ENCODE measurements around the gene MRPS22. TPM values are rescaled to one million over a fixed set of nuclear protein-coding genes. Genes with fewer than 3 reads are reported as not detected.

Gene MRPS22
- total and polyA plus RNA-seq, 2 of the 13 experiments (the other 11 are each of a cell fraction or from before 2014, with no cell fraction given): 52.7 to 113 TPM

GRCh38 chr3:139299261-139300132 is 44.3 kb upstream of the MRPS22 start:
- Histone ChIP-seq H3K27me3 (ENCODE audit: control insufficient read depth in 1 of 2, insufficient read depth in 2 of 2, low read length in 2 of 2) (no peaks in the 10 kb centered on the region; a peak in 1 of 5 replicates), H3K9ac (ENCODE audit: insufficient read depth, low read depth, low read length) (no peak overlapping the region), H3K36me3 (replicated peaks in 1 of 2; ENCODE audit: control insufficient read depth in 1 of 2, insufficient read depth in 2 of 2, low read length in 2 of 2) (no peaks in the 10 kb centered on the region), H3K79me2 (ENCODE audit: insufficient read depth, low read length) (no peaks in the 10 kb centered on the region), H3K27ac (ENCODE audit: extremely low read length, insufficient read depth, low read length) (no peak overlapping the region), H3K9me3 (ENCODE audit: low read length) (no peaks in the 10 kb centered on the region), H2AFZ (ENCODE audit: low read length) (no peak overlapping the region), H3K4me2 (ENCODE audit: low read depth, low read length) (peak overlapping the region; percentile 49), H4K20me1 (ENCODE audit: insufficient read depth, low read length) (no peaks in the 10 kb centered on the region), H3K4me1 (ENCODE audit: insufficient read depth, low read length) (peaks cover 42% of the 10 kb centered on the region), H3K4me3 (replicated peaks in 1 of 3; ENCODE audit: insufficient read depth in 1 of 3, low read depth in 2 of 3, low read length in 3 of 3) (no peak overlapping the region)
- ChIA-PET POLR2A (no interaction called here), CTCF (ENCODE audit: low intra/inter-chr PET ratio, low total read pairs) (no interaction called here)
- FAIRE-seq: peak; percentile 46
- WGBS (ENCODE audit: low lambda C conversion rate): 32% methylated on average over 8 of the region's 14 CpGs
- intact Hi-C loops (cut with micrococcal nuclease; ENCODE audit: unreplicated experiment) (no loop called here), in situ Hi-C loops (cut with HindIII; ENCODE audit: extremely low pct_ligation_motif_present, low pct_unique_long_range_greater_than_20kb) (no loop called here)
- ATAC-seq: peak; percentile 84
- peak; percentile 88 for DNase-seq (ENCODE audit: low spot score)
- no TSS peak for BruUV-seq (replicated peaks)
- TF ChIP-seq GMEB1 (CRISPR knock-in tag; IDR thresholded peaks at IDR 0.05; ENCODE audit: borderline replicate concordance) (no peak), ZNF383 (CRISPR knock-in tag; IDR thresholded peaks at IDR 0.05; ENCODE audit: borderline replicate concordance) (no peak), HCFC1 (IDR thresholded peaks at IDR 0.05; ENCODE audit: low read depth, low read length) (no peak), ZNF317 (CRISPR knock-in tag; IDR thresholded peaks at IDR 0.05) (0 out of 2 replicates have a peak, but pooled peaks have one; percentile 37), CENPBD1 (CRISPR knock-in tag; IDR thresholded peaks at IDR 0.05; ENCODE audit: borderline replicate concordance, low read depth) (no peak), ZEB1 (IDR thresholded peaks at IDR 0.05; ENCODE audit: insufficient replicate concordance, low read depth) (no peak), NR3C1 (CRISPR knock-in tag; IDR thresholded peaks at IDR 0.05) (no peak), ZNF296 (CRISPR knock-in tag; conservative IDR thresholded peaks at IDR 0.05) (no peak), ZNF883 (CRISPR knock-in tag; IDR thresholded peaks at IDR 0.05; ENCODE audit: not compliant biosample characterization) (no peak), TGIF2 (CRISPR knock-in tag; IDR thresholded peaks at IDR 0.05) (no peak), ZNF350 (CRISPR knock-in tag; IDR thresholded peaks at IDR 0.05; ENCODE audit: borderline replicate concordance, low read depth) (no peak), RFX1 (IDR thresholded peaks at IDR 0.05) (no peak)
- TF ChIP-seq, protein P1, sequence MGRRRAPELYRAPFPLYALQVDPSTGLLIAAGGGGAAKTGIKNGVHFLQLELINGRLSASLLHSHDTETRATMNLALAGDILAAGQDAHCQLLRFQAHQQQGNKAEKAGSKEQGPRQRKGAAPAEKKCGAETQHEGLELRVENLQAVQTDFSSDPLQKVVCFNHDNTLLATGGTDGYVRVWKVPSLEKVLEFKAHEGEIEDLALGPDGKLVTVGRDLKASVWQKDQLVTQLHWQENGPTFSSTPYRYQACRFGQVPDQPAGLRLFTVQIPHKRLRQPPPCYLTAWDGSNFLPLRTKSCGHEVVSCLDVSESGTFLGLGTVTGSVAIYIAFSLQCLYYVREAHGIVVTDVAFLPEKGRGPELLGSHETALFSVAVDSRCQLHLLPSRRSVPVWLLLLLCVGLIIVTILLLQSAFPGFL (CRISPR knock-in tag; IDR thresholded peaks at IDR 0.05): no peak
- TF ChIP-seq, protein P2, sequence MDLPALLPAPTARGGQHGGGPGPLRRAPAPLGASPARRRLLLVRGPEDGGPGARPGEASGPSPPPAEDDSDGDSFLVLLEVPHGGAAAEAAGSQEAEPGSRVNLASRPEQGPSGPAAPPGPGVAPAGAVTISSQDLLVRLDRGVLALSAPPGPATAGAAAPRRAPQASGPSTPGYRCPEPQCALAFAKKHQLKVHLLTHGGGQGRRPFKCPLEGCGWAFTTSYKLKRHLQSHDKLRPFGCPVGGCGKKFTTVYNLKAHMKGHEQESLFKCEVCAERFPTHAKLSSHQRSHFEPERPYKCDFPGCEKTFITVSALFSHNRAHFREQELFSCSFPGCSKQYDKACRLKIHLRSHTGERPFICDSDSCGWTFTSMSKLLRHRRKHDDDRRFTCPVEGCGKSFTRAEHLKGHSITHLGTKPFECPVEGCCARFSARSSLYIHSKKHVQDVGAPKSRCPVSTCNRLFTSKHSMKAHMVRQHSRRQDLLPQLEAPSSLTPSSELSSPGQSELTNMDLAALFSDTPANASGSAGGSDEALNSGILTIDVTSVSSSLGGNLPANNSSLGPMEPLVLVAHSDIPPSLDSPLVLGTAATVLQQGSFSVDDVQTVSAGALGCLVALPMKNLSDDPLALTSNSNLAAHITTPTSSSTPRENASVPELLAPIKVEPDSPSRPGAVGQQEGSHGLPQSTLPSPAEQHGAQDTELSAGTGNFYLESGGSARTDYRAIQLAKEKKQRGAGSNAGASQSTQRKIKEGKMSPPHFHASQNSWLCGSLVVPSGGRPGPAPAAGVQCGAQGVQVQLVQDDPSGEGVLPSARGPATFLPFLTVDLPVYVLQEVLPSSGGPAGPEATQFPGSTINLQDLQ (CRISPR knock-in tag; IDR thresholded peaks at IDR 0.05): no peak
- TF ChIP-seq, protein P3, sequence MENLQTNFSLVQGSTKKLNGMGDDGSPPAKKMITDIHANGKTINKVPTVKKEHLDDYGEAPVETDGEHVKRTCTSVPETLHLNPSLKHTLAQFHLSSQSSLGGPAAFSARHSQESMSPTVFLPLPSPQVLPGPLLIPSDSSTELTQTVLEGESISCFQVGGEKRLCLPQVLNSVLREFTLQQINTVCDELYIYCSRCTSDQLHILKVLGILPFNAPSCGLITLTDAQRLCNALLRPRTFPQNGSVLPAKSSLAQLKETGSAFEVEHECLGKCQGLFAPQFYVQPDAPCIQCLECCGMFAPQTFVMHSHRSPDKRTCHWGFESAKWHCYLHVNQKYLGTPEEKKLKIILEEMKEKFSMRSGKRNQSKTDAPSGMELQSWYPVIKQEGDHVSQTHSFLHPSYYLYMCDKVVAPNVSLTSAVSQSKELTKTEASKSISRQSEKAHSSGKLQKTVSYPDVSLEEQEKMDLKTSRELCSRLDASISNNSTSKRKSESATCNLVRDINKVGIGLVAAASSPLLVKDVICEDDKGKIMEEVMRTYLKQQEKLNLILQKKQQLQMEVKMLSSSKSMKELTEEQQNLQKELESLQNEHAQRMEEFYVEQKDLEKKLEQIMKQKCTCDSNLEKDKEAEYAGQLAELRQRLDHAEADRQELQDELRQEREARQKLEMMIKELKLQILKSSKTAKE (CRISPR knock-in tag; IDR thresholded peaks at IDR 0.05; ENCODE audit: borderline replicate concordance): peak; percentile 47; the same call in 1 of the 2 replicates

All from HepG2 (cell line).